PC-3 (cell line): Measurements from ENCODE around the gene GAA.

Source experiments
- CTCF ChIP-seq: fragments of 300-600 bp; sonication (generic); conservative IDR thresholded peaks from 2 replicates; pipeline ENCODE4 v1.5.1; 2017; ENCODE audit warnings: antibody characterized with exemption, low read depth, mild to moderate bottlenecking, low read length
- EZH2phosphoT487 ChIP-seq: fragments of 300-600 bp; sonication (generic); IDR thresholded peaks from 2 replicates; pipeline ENCODE4 v1.6.1; 2018; ENCODE audit warnings: mild to moderate bottlenecking, antibody characterized with exemption, low read length, borderline replicate concordance

- TF ChIP-seq CTCF, result no peak
- no peak for TF ChIP-seq EZH2phosphoT487
These were observed 67.7 kb downstream of the GAA start for GRCh38 chr17:80169107-80169506.
